Measurements from ENCODE around the gene CRMP1.

DNA sequence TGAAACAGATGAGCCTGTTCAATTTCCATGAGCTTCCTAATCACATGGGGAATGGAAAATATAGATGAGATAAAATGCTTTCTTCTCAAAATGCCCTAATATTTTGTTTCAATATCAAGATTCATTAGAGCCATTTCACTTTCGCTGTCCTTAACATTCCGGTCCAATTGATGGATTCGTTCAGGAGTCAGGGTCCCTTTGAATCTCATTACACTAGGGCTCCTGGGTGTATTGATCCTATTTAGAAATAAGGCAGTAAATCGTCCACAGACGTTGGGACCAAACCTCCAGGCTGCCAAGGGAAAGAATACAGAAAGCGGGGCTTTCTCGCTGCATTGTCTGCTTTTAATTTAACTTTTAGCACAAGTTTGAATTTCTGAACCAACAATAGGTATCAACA, 20.6 kb upstream of the CRMP1 start:
- TF ChIP-seq, protein P1, sequence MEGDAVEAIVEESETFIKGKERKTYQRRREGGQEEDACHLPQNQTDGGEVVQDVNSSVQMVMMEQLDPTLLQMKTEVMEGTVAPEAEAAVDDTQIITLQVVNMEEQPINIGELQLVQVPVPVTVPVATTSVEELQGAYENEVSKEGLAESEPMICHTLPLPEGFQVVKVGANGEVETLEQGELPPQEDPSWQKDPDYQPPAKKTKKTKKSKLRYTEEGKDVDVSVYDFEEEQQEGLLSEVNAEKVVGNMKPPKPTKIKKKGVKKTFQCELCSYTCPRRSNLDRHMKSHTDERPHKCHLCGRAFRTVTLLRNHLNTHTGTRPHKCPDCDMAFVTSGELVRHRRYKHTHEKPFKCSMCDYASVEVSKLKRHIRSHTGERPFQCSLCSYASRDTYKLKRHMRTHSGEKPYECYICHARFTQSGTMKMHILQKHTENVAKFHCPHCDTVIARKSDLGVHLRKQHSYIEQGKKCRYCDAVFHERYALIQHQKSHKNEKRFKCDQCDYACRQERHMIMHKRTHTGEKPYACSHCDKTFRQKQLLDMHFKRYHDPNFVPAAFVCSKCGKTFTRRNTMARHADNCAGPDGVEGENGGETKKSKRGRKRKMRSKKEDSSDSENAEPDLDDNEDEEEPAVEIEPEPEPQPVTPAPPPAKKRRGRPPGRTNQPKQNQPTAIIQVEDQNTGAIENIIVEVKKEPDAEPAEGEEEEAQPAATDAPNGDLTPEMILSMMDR (IDR thresholded peaks at IDR 0.05; ENCODE audit: insufficient read depth, low read depth, low read length) = no peak
- TF ChIP-seq EZH2 (IDR thresholded peaks at IDR 0.05; ENCODE audit: insufficient read depth, low read length) = no peak
